HL-60/S4 treated with phorbol 12-myristate 13-acetate at 8.2 ng/mL for 4 days and 3 days (cell line): ENCODE results near the gene GNE.
"Not testable (repeated sequence)": the region's sequence is repeated elsewhere in the genome, so short reads cannot be mapped to it uniquely, and the experiment has no call there.

Experiments used
- in situ Hi-C: fragments of 300-500 bp; cut with MboI; formaldehyde crosslinking; loops from 2 replicates; pipeline ENCODE4 v1.15.0; 2022; ENCODE audit warnings: low sequenced_read_pairs

The GNE gene

DNA sequence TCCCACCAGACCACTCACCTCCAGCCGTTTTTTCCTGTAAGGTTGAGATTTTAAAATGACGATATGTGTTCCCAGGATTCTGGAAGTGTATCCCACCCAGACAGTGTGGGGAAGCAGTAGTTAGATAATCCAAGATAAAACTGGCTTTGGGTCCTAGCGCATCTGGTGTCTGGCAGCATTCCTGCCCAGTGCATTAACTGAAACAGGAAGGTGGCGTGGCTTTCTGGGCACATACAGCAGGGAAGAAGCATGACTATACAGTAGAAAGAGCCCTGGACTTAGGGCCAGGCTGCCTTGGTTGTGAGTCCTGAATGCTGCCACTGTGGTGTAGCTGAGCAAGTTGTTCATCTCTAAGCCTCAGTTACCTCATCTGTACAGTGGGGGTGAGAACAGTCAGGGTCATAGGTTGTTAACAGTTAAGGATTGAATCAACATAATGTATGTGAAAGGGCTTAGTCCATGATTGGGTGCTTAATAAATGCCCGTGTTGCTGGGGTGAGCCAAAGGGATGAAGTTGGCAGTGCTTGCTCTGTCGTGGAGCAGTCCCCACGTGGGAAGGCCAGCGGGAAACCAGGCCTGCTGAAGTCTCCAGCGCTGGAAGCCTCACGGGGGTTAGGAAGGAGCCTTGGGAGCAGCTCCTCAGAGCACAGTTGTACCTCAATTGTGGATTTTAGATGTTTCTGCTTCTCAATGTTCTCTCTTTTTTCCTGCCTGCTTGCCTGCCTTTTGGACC lies 49.6 kb downstream of the GNE start:
- in situ Hi-C loops: no loop called here

DNA sequence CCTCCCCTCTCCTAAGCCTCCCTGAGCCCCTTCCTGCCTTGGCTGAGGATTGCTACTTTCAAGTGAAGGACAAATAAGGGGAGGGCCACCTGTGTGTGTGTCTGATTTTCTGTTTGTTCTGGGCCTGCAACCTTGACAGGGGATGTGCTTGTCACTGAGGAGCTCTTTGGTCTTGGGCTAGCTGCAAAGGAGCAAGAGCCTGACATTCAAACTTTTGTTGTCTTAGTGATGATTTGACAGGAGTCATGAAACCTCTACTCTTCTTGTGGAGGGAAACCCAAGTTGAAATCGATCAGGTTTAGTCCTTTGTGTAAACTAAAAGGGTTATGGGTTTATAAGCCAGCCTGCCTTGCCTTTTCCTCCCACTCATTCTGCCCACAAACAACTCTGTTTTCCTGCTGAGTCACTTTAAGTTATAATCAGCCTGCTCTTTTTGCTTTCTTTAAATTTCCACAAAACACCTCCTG lies 50.7 kb downstream of the GNE start:
- in situ Hi-C loops: no loop called here

DNA sequence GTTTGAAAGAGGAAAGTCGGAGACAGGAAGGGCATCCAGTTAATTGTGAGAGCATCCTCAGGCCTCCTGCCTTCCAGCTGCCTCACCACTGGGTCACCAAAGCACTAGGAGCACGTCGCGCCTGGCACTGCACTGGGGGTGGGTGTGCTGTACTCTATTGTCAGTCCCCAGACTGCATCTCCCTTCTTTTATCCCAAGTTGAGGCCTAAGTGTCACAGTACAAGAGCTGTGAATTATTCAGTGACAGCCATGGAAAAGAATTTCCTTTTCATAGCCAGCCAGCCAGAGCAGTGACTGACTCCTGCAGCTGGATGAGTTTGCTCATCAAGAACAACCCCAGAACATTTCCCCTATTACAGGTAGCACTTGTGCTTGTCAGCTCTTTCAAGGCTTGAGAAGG lies 51.2 kb downstream of the GNE start:
- in situ Hi-C loops: no loop called here

DNA sequence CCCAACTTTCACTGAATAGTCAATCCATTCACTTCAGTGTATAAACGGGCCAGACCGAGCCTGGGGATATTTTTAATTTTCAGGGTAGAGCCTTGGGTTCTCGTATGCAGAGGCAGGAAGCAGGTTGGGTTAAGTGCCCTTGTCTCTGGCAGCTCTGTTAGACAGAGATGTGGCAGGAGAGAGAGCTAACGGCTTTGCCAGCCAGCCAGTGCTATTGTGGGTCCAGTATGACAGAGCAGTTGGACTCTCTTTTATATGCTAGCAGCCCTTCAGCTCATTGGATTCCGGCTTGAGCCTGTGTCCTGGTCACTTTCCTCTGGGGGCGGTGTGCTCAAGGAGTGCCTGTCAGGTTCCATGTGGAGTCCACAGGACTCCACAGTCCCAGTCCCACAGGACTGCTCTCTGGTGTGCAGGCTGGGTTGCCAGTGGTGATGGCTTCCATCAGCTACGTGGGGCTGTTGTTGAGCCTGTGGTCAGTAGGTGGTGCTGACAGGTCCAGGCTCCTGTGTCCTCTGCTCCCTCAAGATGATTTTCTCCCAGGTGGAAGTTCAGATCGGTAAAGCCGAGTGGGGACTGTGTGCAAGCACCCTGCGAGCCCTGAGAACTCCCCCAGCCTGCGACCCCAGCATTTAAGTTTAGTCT lies 53.2 kb downstream of the GNE start:
- in situ Hi-C loops: no loop called here

DNA sequence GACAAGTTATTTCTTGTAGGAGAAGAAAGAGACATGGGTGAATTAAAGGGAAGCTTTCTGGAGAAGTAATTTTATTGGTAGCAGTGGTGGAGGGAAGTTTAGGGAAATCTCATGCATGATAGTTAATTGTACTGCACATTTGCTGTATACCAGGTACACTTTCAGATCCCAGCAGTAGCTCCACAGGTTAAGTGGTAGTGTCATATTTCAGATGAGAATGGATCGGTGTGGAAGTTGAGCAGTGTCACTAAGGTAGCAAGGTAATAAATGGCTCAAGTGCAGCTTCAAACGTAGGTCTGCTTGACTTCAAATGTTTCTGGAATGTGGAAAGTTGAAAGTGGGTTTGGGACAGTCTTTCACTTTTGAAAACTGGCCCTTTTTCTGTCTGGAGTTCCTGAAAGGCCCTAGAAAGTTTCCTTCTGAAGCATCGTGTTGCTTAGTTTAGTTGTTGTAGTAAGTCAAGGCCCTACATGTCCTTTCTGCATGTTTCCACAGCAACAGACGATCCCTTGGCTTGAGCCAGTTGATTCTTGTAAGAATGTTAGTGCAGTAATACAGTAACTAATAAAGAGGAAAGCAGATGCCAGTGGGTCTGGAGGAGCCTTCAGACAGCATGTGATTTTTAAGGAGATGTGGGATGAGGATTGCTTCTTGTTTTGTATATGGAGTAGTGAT lies 63.8 kb downstream of the GNE start:
- in situ Hi-C loops: no loop called here

DNA sequence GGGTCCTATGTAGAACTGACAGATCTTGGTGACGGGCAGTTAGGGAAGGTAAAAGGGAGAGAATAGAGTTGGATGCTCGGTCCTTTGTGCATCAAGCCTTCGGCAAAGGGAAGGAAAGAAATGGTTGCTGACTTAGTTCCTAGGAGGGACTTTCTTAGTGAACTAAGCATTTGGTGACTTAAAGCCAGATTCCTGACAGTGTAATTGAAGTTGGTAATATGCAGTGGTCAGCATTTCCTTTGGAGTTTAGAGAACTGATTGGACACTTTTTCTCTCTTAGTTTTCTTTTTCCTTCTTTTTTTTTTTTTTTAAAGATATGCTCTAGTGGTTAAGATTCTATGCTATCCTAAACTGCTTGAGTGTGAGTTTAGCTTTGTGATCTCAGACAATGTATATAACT lies 65.2 kb downstream of the GNE start:
- in situ Hi-C loops: no loop called here

DNA sequence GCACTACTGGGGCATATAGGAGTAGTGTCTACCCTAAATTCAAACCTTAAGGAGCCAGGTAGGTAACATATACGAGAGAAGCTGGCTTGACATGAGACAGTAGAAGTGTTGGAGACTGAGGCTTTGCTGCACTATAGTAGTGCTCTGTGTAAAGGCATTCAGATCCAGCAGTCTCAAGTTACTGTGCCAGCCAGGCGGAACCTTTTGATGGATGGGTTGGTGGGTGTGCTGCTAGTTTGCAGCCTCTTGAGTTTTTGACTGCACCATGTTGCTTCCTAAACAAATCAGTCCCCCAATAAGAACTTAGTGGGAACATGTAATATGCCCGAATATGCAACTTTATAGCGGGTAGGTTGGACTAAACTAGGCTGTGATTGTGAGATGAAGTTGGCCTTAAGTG lies 66.1 kb downstream of the GNE start:
- in situ Hi-C loops: no loop called here

DNA sequence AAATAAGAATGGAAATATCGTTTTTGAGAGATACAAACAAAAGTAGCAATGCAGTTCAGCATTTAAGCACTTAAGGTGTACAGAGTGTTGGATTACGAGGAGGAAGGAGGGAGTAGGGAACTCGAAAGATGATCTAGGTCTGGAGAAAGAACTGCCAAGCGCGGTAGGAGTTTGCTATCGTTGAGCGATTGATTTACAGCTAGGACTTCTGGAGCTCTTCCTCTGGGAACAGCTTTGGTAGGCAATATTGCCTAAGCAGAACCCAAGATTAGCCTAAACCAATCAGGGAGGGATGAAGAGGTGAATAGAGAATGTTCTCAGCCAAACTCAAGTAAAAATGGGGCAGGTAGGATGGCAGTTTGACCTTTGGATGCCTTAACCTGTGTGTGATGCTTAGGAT lies 66.6 kb downstream of the GNE start:
- in situ Hi-C loops: no loop called here

DNA sequence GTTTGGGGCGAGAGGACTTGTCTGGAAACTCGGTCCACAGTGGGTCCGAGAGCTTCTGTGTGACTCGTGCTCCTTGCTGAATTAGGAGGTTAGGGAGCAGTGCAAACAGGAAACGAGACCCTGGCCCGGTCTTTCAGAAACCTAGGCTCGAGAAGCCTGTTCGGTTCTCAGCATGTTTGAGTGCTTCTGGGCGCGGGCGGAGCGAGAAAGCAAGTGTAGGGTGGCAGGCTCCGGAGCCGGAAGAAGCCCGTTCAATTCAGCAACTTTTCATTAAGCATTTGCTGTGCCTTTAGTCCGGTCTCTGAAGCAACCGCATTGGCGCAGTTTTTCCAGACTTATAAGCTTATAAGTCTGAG lies 67.0 kb downstream of the GNE start:
- in situ Hi-C loops: no loop called here

DNA sequence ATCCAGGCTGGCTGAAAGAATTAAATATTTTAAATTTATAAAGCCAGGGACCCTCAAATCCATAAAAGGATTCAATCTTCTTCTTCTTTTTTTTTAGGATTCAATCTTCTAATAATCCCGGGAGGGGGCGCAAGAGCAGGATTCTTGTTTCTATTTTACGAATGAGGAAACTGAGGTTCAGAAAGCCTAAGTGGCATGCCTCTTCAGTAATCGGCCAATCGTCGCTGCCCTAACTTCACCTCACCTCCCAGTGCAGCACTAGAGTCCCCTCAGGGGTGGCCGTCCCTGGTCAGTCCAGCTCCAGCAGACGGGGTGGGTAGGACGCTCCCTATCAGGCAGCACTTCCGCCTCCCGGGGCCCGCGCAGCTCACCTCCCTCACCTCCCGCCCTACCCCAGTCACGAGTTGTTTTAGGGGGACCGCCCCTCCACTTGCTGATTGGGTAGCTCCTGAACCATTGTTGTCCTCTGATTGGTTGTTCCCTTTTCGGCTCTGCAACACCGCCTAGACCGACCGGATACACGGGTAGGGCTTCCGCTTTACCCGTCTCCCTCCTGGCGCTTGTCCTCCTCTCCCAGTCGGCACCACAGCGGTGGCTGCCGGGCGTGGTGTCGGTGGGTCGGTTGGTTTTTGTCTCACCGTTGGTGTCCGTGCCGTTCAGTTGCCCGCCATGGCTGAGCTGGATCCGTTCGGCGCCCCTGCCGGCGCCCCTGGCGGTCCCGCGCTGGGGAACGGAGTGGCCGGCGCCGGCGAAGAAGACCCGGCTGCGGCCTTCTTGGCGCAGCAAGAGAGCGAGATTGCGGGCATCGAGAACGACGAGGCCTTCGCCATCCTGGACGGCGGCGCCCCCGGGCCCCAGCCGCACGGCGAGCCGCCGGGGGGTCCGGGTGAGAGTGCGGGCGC lies 67.6 kb downstream of the GNE start, which contains the start of gene CLTA:
Gene CLTA, plus strand, starts transcription at position 534 of the 902 bp plus-strand sequence. Its CDS starts 136 bp downstream, at position 670.
- in situ Hi-C loops: no loop called here

DNA sequence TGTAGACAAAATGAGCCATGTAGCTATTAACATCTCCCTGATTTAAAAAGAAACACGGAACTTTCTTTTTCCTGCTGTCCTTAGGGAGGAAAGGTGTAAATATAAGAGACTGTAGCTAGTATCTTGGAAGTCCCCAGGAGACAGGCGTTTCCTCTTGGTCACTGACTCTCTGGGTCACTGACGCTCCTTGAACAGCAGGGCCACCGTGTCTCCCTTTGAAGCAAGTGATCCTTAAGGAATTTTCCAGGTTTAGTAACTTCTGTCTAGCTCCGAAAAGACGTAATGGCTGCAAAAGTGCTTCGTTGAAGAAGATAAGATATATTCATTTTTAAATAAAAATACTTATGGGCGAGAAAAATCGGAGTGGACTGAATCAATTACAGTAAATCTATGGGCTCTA lies 68.3 kb downstream of the GNE start:
- in situ Hi-C loops: no loop called here

DNA sequence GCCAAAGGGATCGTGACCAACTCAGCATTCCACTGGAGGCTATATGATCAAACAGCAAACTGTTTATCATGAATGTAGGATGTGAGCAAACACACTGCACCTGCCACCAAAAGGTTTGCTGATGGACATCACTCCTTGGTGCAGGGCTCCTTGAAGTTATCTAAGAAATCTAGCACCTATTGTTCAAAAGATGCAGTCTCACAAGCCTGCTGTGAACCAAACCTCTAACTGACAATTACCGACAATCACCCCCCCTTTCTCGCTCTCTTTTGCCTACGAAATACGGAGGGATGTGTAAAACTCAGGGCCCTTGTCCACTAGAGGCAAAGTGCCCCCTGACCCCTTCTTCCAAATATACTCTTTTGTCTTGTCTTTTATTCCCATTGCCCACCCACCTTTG lies 70.0 kb downstream of the GNE start:
- in situ Hi-C loops: no loop called here

DNA sequence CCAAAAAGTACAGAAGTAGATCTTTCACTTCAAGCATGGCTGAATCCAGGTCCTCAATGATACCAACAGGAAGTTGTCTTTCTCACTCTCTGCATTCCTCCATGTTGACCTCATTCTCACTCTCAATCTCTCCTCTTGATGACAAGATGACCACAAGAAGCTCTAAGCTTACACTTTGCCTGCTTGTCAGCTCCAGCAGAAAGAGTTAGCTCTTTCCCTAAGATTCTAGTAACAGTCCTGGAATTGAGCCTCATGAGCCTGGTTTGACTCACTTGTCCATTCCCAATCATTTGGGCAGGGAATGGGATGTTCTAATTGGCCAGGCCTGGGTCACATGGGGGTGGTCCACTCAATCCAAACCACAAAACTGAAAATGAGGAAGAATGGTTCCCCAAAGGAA lies 70.8 kb downstream of the GNE start:
- in situ Hi-C loops: no loop called here

DNA sequence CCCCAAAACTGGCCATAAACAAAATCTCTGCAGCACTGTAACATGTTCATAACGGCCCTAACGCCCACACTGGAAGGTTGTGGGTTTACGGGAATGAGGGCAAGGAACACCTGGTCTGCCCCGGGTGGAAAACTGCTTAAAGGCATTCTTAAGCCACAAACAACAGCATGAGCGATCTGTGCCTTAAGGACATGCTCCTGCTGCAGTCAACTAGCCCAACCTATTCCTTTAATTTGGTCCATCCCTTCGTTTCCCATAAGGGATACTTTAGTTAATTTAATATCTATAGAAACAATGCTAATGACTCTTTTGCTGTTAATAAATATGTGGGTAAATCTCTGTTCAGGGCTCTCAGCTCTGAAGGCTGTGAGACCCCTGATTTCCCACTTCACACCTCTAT lies 78.0 kb downstream of the GNE start:
- in situ Hi-C loops: not testable (repeated sequence)

DNA sequence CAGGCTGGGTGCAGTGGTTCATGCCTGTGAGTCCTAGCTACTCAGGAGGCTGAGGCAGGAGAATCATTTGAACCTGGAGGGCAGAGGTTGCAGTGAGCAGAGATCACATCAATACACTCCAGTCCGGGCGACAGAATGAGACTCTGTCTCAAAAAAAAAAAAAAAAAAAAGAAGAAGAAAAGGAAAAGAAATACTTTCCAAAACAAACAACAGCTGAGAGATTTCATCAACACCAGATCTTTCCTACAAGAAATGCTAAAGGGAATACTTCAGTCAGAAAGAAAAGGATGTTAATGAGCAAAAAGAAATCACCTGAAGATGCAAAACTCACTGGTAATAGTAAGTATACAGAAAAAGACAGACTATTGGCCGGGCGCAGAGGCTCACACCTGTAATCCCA lies 80.7 kb downstream of the GNE start:
- in situ Hi-C loops: no loop called here

DNA sequence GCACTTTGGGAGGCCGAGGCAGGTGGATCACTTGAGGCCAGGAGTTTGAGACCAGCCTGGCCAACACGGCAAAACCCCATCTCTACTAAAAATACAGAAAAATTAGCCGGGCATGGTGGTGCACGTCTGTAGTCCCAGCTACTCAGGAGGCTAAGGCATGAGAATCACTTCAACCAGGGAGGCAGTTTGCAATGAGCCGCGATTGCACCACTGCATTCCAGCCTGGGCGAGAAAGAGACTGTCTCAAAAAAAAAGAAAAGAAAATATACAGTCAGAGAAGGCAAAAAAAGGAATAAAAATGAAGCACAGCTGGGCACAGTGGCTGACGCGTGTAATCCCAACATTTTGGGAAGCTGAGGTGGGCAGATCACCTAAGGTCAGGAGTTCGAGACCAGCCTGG lies 81.8 kb downstream of the GNE start:
- in situ Hi-C loops: not testable (repeated sequence)

DNA sequence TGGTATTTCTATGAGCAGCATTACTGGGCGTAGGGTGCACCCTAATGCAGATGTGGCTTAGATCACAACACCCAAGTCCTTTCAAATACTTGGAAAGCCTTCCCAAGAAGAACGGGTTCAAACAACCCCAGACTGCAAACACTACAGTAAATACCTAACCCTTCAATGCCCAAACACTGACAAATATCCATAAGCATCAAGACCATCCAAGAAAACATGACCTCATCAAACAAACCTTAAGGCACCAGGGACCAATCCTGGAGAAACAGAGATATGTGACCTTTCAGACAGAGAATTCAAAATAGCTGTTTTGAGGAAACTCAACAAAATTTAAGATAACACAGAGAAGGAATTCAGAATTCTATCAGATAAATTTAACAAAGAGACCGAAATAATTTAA lies 83.0 kb downstream of the GNE start:
- in situ Hi-C loops: not testable (repeated sequence)

DNA sequence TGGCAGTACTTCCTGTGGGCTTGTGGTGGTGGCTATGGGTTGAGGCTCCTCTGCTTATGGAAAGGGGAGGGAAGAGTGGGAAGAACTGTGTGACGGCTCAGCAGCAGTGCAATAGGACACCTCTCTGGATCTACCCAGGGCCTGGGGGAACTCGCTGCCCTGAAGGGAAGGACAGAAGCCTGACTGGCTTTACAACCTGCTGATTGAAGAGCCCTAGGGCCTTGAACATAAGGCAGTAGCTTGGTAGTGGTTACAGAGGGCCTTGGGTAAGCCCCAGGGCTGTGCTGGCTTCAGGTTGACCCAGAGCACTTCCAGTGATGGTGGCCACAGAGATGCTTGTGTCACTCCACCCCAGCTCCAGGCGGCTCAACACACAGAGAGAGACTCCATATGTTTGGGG lies 83.5 kb downstream of the GNE start:
- in situ Hi-C loops: no loop called here

DNA sequence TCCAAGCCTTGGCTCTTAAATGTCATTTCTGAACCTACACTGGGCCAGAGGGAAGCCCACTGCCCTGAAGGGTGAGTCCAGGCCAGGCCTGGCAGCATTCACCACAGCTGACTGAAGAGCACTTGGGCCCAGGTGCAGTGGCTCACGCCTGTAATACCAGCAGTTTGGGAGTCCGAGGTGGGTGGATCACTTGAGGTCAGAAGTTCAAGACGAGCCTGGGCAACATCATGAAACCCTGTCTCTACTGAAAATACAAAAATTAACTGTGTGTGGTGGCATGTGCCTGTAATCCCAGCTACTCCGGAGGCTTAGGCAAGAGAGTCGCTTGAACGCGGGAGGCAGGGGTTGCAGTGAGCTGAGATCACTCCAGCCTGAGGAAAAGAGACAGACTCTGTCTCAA lies 84.0 kb downstream of the GNE start:
- in situ Hi-C loops: no loop called here

DNA sequence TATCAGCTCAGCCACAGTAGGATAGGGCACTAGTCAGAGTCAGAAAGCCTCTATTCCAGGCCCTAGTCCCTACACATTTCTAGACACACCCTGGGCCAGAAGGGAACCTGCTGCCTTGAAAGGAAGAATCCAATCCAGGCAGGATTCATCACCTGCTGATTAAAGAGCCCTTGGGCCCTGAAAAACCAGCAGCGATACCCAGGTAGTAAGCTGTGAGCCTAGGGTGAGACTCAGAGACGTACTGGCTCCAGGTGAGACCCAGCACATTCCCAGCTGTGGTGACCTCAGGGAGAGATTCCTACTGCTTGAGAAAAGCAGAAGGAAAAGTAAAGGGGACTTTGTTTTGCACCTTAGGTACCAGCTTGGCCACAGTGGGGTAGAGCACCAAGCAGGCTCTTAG lies 84.4 kb downstream of the GNE start:
- in situ Hi-C loops: no loop called here

DNA sequence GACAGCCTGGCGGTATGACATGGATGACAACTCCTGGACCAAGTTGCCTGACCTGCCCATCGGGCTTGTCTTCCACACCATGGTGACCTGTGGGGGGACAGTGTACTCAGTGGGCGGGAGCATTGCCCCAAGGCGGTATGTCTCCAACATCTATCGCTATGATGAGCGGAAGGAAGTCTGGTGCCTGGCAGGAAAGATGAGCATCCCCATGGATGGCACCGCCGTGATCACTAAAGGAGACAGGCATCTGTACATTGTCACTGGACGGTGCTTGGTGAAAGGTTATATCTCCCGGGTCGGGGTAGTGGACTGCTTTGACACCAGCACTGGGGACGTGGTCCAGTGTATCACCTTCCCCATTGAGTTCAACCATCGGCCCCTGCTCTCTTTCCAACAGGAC lies 87.7 kb downstream of the GNE start:
- in situ Hi-C loops: no loop called here
